Measurements from ENCODE around the gene SS18L1. TPM values are rescaled to one million over a fixed set of nuclear protein-coding genes. Genes with fewer than 3 reads are reported as not detected.

Gene SS18L1
- total RNA-seq, 1 experiment from 2014 or later = 21.6 TPM

GRCh38 chr20:62133051-62133845 lies 10.3 kb upstream of the SS18L1 start:
- Histone ChIP-seq H3K36me3 (ENCODE audit: control insufficient read depth, insufficient read depth, low read length) (peaks cover 37% of the 10 kb centered on the region), H3K4me3 (ENCODE audit: low read depth in 2 of 2, low read length in 2 of 2) (no peak overlapping the region), H3K9me3 (ENCODE audit: control insufficient read depth, insufficient read depth, low read depth, low read length) (no peaks in the 10 kb centered on the region), H3K4me1 (ENCODE audit: control insufficient read depth, insufficient read depth, low read length) (no peaks in the 10 kb centered on the region; the same call in 1 of the 2 replicates), H3K27me3 (ENCODE audit: control insufficient read depth, insufficient read depth, low read length) (no peaks in the 10 kb centered on the region), H3K27ac (ENCODE audit: low read length) (no peak overlapping the region)
- ChIA-PET POLR2A (no interaction called here), CTCF (no interaction called here)
- in situ Hi-C loops (cut with HindIII; ENCODE audit: low pct_unique_long_range_greater_than_20kb, low sequenced_read_pairs) (no loop called here), intact Hi-C loops (cut with micrococcal nuclease; ENCODE audit: unreplicated experiment) (no loop called here)
- BruUV-seq (replicated peaks) = no TSS peak
- no peak for ATAC-seq
- DNase-seq (ENCODE audit: low read depth, low spot score) = no peak
- TF ChIP-seq POLR2AphosphoS5 (IDR thresholded peaks at IDR 0.05; ENCODE audit: low read depth, low read length) (no peak), CTCF (IDR thresholded peaks at IDR 0.05) (no peak), REST (IDR thresholded peaks at IDR 0.05; ENCODE audit: insufficient read depth in 1 of 2, low read depth in 2 of 2, low read length in 1 of 2) (no peak), TCF7L2 (IDR thresholded peaks at IDR 0.05; ENCODE audit: low read depth, low read length) (no peak), SIN3A (IDR thresholded peaks at IDR 0.05; ENCODE audit: borderline replicate concordance, insufficient read depth, low read depth, low read length) (no peak)

GRCh38 chr20:62133864-62134263 lies 9.7 kb upstream of the SS18L1 start:
- H3K27me3 ChIP-seq (ENCODE audit: control insufficient read depth, insufficient read depth, low read length) = no peaks in the 10 kb centered on the region
- TF ChIP-seq POLR2AphosphoS5 (IDR thresholded peaks at IDR 0.05; ENCODE audit: low read depth, low read length) (peak; percentile 60; the same call in 1 of the 2 replicates), TCF7L2 (IDR thresholded peaks at IDR 0.05; ENCODE audit: low read depth, low read length) (no peak)
- no peak overlapping the region for H3K4me3 ChIP-seq (ENCODE audit: low read depth in 2 of 2, low read length in 2 of 2)
- no peak overlapping the region for H3K27ac ChIP-seq (ENCODE audit: low read length)
- BruUV-seq (replicated peaks) = no TSS peak
- in situ Hi-C loops (cut with HindIII; ENCODE audit: low pct_unique_long_range_greater_than_20kb, low sequenced_read_pairs) (no loop called here), intact Hi-C loops (cut with micrococcal nuclease; ENCODE audit: unreplicated experiment) (no loop called here)
- no peaks in the 10 kb centered on the region for H3K9me3 ChIP-seq (ENCODE audit: control insufficient read depth, insufficient read depth, low read depth, low read length)
- H3K36me3 ChIP-seq (ENCODE audit: control insufficient read depth, insufficient read depth, low read length) = peaks cover 36% of the 10 kb centered on the region
- ATAC-seq = peak; percentile 57
- POLR2A ChIA-PET = no interaction called here
- CTCF ChIA-PET = no interaction called here
- H3K4me1 ChIP-seq (ENCODE audit: control insufficient read depth, insufficient read depth, low read length) = no peaks in the 10 kb centered on the region; the same call in 1 of the 2 replicates
- DNase-seq (ENCODE audit: low read depth, low spot score) = no peak

DNA sequence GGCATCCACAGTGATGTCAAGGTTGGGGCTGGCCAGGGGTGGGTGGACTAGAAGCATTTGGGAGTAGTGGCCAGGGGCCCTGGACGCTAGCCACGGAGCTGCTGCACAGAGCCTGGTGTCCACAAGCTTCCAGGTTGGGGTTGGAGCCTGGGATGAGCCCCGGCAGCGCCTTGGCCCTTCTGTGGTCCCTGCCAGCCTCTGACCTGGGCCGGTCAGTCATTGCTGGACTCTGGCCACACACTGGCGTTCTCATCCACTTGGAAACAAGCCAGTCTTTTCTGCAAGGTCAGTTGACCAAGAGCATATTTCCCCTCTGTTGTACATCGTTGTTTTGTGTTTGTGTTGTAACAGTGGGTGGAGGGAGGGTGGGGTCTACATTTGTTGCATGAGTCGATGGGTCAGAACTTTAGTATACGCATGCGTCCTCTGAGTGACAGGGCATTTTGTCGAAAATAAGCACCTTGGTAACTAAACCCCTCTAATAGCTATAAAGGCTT lies 8.8 kb upstream of the SS18L1 start:
- POLR2A ChIA-PET = interaction anchor here (0.6 kb wide), 1 partner anchor 13 kb away, joined by 5 read pairs; the partner anchor contains the start of gene LSM14B
- H3K36me3 ChIP-seq (ENCODE audit: control insufficient read depth, insufficient read depth, low read length) = peaks cover 42% of the 10 kb centered on the region
- no peaks in the 10 kb centered on the region for H3K27me3 ChIP-seq (ENCODE audit: control insufficient read depth, insufficient read depth, low read length)
- in situ Hi-C loops (cut with HindIII; ENCODE audit: low pct_unique_long_range_greater_than_20kb, low sequenced_read_pairs) = no loop called here
- H3K4me3 ChIP-seq (ENCODE audit: low read depth in 2 of 2, low read length in 2 of 2) = no peak overlapping the region
- TF ChIP-seq CTCF (IDR thresholded peaks at IDR 0.05) = no peak
- TF ChIP-seq POLR2AphosphoS5 (IDR thresholded peaks at IDR 0.05; ENCODE audit: low read depth, low read length) = peak; percentile 41; the same call in 1 of the 2 replicates
- no peak overlapping the region for H3K27ac ChIP-seq (ENCODE audit: low read length)
- intact Hi-C loops (cut with micrococcal nuclease; ENCODE audit: unreplicated experiment) = loop anchor here (5.0 kb wide), 1 partner anchor 67 kb away; the partner anchor contains the start of gene TAF4
- TSS peak; percentile 45 for BruUV-seq (replicated peaks)
- ATAC-seq = 0 out of 2 replicates have a peak, but pooled peaks have one; percentile 8
- CTCF ChIA-PET = no interaction called here
- DNase-seq (ENCODE audit: low read depth, low spot score) = no peak
- no peaks in the 10 kb centered on the region; the same call in 1 of the 2 replicates for H3K4me1 ChIP-seq (ENCODE audit: control insufficient read depth, insufficient read depth, low read length)
- no peaks in the 10 kb centered on the region for H3K9me3 ChIP-seq (ENCODE audit: control insufficient read depth, insufficient read depth, low read depth, low read length)

Measured in Panc1 (cell line).